Measurements from ENCODE around the gene C1orf232.

C1orf232 gene

GRCh38 chr1:26124418-26125331, 44.1 kb downstream of the C1orf232 start:
- no peak for DNase-seq (ENCODE audit: low read depth)

GRCh38 chr1:26122988-26123973, 45.5 kb downstream of the C1orf232 start:
- peak; percentile 37 for DNase-seq (ENCODE audit: low read depth)

GRCh38 chr1:26121854-26122773, 46.6 kb downstream of the C1orf232 start:
- DNase-seq (ENCODE audit: low read depth), result peak; percentile 43

GRCh38 chr1:26119892-26120608, 48.7 kb downstream of the C1orf232 start:
- DNase-seq (ENCODE audit: low read depth), result no peak

- no peak for DNase-seq (ENCODE audit: low read depth)
These were observed 54.4 kb downstream of the C1orf232 start for GRCh38 chr1:26114165-26114927.

All from EH (cell line).